Activated CD4-positive, alpha-beta T cell treated with anti-CD3 and anti-CD28 coated beads, Interleukin-2, amount 10 ng/mL, durations not matched to agents 7 days and 5 days (primary cell): ENCODE data around the gene BMPR2. TPM values are rescaled to one million over a fixed set of nuclear protein-coding genes. Genes with fewer than 3 reads are reported as not detected.
"Not testable (repeated sequence)": the region's sequence is repeated elsewhere in the genome, so short reads cannot be mapped to it uniquely, and the experiment has no call there.

Experiments
- CTCF ChIA-PET: fragments of 350-600 bp; sonication (Branson Sonifier 250); formaldehyde crosslinking; loops from one replicate; lab custom pipeline; 2021; ENCODE audit warnings: antibody characterized with exemption; lab: Charles Lee
- POLR2A ChIA-PET: fragments of 350-600 bp; sonication (Branson Sonifier 250); formaldehyde crosslinking; loops from one replicate; lab custom pipeline; 2021; ENCODE audit warnings: antibody characterized with exemption; lab: Charles Lee
- DNase-seq: peaks from one replicate; pipeline ENCODE4 v3.0.0-alpha.2; 2020
- H3K27ac Mint-ChIP-seq: one replicate; pipeline ENCODE4 v1.8.0; 2021; ENCODE audit warnings: mild to moderate bottlenecking, moderate library complexity, mixed read lengths
- H3K27me3 Mint-ChIP-seq: one replicate; pipeline ENCODE4 v1.8.0; 2021; ENCODE audit warnings: mixed read lengths
- H3K36me3 Mint-ChIP-seq: one replicate; pipeline ENCODE4 v1.8.0; 2021; ENCODE audit warnings: low read depth, mixed read lengths
- H3K4me1 Mint-ChIP-seq: one replicate; pipeline ENCODE4 v1.8.0; 2021; ENCODE audit warnings: mixed read lengths
- H3K4me3 Mint-ChIP-seq: one replicate; pipeline ENCODE4 v1.8.0; 2021; ENCODE audit warnings: mild to moderate bottlenecking, moderate library complexity, mixed read lengths
- H3K9me3 Mint-ChIP-seq: one replicate; pipeline ENCODE4 v1.8.0; 2021; ENCODE audit warnings: mixed read lengths
- total RNA-seq, 2 experiments: library from RNA; stranded (reverse); gene quantifications; one replicate each; pipeline ENCODE4 v1.2.3, GENCODE V29; 2021

Gene BMPR2
- total RNA-seq, 2 experiments from 2014 or later = 9.8 to 11.1 TPM

DNA sequence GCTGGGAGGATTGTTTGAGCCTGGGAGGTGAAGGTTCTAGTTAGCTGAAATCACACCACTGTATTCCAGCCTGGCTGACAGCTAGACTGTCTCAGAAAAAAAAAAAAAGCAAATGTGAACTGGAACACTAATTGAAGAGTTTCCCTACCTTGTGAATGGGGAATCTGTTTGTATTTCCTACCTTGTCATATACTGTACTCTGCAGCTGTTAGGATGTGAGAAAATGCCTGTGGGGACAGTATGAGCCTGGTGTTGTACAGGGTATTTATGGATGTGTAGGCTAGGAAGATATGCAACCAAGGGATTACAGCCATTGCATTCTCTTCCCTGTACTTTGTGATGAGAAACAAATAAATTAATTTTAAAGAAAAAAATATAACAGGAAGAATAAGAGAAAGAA is 145.3 kb downstream of the BMPR2 start:
- Mint-ChIP-seq H3K4me1 (no peaks in the 10 kb centered on the region), H3K9me3 (no peaks in the 10 kb centered on the region), H3K36me3 (peaks cover 6% of the 10 kb centered on the region), H3K27me3 (no peaks in the 10 kb centered on the region), H3K27ac (no peak overlapping the region), H3K4me3 (no peak overlapping the region)
- DNase-seq = no peak
- CTCF ChIA-PET = interaction anchor here (0.6 kb wide), 2 partner anchors 388 to 766 kb away, joined by 3 read pairs; no protein-coding TSS in a partner anchor
- POLR2A ChIA-PET = no interaction called here

GRCh38 chr2:202529389-202529788 is 153.3 kb downstream of the BMPR2 start:
- CTCF ChIA-PET = interaction anchor here (0.6 kb wide), 1 partner anchor 264 kb away, joined by 4 read pairs; no protein-coding TSS in a partner anchor
- Mint-ChIP-seq H3K27ac (no peak overlapping the region), H3K36me3 (peaks cover 2% of the 10 kb centered on the region), H3K4me1 (peaks cover 16% of the 10 kb centered on the region), H3K9me3 (peaks cover 2% of the 10 kb centered on the region), H3K4me3 (no peak overlapping the region), H3K27me3 (no peaks in the 10 kb centered on the region)
- POLR2A ChIA-PET = no interaction called here
- no peak for DNase-seq

DNA sequence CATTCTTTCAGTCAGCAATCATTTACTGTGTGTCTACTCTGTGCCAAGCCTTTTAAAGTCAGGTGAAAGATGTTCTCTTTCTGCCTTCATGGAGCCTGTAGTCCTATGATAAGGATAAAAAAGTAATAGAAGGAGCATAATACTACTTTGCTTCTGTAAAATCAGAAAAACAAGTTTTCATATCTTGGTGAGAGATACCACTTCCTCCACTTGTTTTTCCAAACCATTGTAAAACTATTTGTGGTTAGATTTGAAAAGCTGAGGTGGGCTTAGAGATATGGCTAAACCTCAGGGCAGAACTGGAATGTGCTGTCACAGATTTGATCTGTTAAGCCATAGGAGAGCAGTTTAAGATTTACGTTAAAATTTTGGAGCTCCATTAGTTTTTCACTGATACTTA is 153.9 kb downstream of the BMPR2 start:
- ChIA-PET POLR2A (no interaction called here), CTCF (no interaction called here)
- peaks cover 2% of the 10 kb centered on the region for H3K36me3 Mint-ChIP-seq
- no peak for DNase-seq
- H3K9me3 Mint-ChIP-seq = peaks cover 2% of the 10 kb centered on the region
- peaks cover 16% of the 10 kb centered on the region for H3K4me1 Mint-ChIP-seq
- H3K27me3 Mint-ChIP-seq = no peaks in the 10 kb centered on the region
- H3K27ac Mint-ChIP-seq = peak overlapping the region; percentile 13
- no peak overlapping the region for H3K4me3 Mint-ChIP-seq

DNA sequence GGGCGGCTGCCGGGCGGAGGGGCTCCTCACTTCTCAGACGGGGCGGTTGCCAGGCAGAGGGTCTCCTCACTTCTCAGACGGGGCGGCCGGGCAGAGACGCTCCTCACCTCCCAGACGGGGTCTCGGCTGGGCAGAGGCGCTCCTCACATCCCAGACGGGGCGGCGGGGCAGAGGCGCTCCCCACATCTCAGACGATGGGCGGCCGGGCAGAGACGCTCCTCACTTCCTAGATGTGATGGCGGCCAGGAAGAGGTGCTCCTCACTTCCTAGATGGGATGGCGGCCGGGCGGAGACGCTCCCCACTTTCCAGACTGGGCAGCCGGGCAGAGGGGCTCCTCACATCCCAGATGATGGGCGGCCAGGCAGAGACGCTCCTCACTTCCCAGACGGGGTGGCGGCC is 159.2 kb downstream of the BMPR2 start:
- POLR2A ChIA-PET = interaction anchor here (0.7 kb wide), 1 partner anchor 356 kb away, joined by 3 read pairs; no protein-coding TSS in a partner anchor
- H3K4me1 Mint-ChIP-seq, H3K9me3 Mint-ChIP-seq: not testable (repeated sequence)

DNA sequence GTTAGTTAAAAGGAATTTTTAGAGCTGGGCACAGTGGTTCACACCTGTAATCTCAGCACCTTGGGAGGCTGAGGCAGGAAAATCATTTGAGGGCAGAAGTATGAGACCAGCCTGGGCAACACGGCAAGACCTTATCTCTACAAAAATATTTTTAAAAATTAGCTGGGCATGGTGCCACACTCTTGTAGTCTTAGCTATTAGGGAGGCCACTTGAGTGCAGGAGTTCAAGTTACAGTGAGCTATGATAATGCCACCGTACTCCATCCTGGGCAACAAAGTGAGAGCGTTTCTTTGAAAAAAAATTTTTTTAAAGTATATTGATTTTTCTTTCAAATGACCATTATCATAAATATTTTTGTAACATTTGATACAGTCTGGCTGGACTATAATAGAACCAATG is 165.0 kb downstream of the BMPR2 start:
- Mint-ChIP-seq H3K4me3 (no peak overlapping the region), H3K27ac (no peak overlapping the region), H3K4me1 (no peaks in the 10 kb centered on the region), H3K27me3 (no peaks in the 10 kb centered on the region), H3K9me3 (no peaks in the 10 kb centered on the region), H3K36me3 (no peaks in the 10 kb centered on the region)
- CTCF ChIA-PET = interaction anchor here (0.6 kb wide), 1 partner anchor 981 kb away, joined by 4 read pairs; no protein-coding TSS in a partner anchor
- POLR2A ChIA-PET = no interaction called here
- no peak for DNase-seq

More for the DNA sequence above, 159.2 kb downstream of the BMPR2 start:
- H3K4me3 Mint-ChIP-seq, DNase-seq, H3K27ac Mint-ChIP-seq, CTCF ChIA-PET, H3K27me3 Mint-ChIP-seq, H3K36me3 Mint-ChIP-seq: not testable (repeated sequence)

DNA sequence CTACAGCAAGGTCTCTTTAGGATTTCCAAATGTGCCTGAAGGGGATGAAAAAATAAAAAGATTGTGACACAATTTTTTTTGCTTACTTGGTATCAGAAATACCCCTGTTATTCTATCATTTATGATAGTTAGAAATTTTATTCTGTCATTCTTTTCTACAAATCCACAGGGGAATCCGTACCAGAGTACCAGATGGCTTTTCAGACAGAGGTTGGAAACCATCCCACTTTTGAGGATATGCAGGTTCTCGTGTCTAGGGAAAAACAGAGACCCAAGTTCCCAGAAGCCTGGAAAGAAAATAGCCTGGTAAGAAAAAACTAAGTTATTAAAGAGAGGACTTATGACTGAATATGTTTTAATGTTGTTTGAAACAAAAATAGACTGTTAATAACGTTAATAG is 166.0 kb downstream of the BMPR2 start:
- POLR2A ChIA-PET = no interaction called here
- no peak overlapping the region for H3K4me3 Mint-ChIP-seq
- H3K27me3 Mint-ChIP-seq = no peaks in the 10 kb centered on the region
- H3K4me1 Mint-ChIP-seq = no peaks in the 10 kb centered on the region
- H3K9me3 Mint-ChIP-seq = no peaks in the 10 kb centered on the region
- no peaks in the 10 kb centered on the region for H3K36me3 Mint-ChIP-seq
- H3K27ac Mint-ChIP-seq = no peak overlapping the region
- DNase-seq = no peak
- CTCF ChIA-PET = no interaction called here

DNA sequence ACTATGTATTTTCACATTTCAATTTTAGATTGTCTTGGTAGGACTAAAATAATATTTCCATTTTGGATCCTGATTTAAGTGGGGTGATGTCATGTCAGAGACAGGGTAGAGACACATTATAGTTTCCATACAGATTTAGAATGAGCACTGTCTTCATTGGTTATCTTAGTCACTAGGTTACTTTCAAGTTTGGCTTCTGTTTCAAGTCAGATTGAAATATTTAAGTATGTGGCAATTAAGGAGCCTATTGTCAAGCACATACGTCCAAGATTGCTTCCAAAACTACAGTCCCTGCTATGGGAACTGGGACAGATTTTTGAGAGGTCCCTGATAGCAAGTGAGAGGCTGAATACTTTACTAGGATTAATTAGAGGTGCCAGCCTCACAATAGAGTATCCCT is 169.4 kb downstream of the BMPR2 start:
- DNase-seq = no peak
- POLR2A ChIA-PET = no interaction called here
- H3K4me1 Mint-ChIP-seq = no peaks in the 10 kb centered on the region
- no peaks in the 10 kb centered on the region for H3K9me3 Mint-ChIP-seq
- H3K36me3 Mint-ChIP-seq = no peaks in the 10 kb centered on the region
- H3K27ac Mint-ChIP-seq = no peak overlapping the region
- CTCF ChIA-PET = interaction anchor here (0.6 kb wide), 1 partner anchor 337 kb away, joined by 3 read pairs; no protein-coding TSS in a partner anchor
- H3K4me3 Mint-ChIP-seq = no peak overlapping the region
- no peaks in the 10 kb centered on the region for H3K27me3 Mint-ChIP-seq

GRCh38 chr2:202545931-202546330 is 169.8 kb downstream of the BMPR2 start:
- Mint-ChIP-seq H3K27ac (no peak overlapping the region), H3K36me3 (no peaks in the 10 kb centered on the region), H3K4me1 (no peaks in the 10 kb centered on the region), H3K4me3 (no peak overlapping the region), H3K9me3 (no peaks in the 10 kb centered on the region), H3K27me3 (no peaks in the 10 kb centered on the region)
- ChIA-PET POLR2A (no interaction called here), CTCF (interaction anchor here (0.6 to 0.7 kb wide), 2 partner anchors 224 to 337 kb away, joined by 3 read pairs; no protein-coding TSS in a partner anchor)
- no peak for DNase-seq

DNA sequence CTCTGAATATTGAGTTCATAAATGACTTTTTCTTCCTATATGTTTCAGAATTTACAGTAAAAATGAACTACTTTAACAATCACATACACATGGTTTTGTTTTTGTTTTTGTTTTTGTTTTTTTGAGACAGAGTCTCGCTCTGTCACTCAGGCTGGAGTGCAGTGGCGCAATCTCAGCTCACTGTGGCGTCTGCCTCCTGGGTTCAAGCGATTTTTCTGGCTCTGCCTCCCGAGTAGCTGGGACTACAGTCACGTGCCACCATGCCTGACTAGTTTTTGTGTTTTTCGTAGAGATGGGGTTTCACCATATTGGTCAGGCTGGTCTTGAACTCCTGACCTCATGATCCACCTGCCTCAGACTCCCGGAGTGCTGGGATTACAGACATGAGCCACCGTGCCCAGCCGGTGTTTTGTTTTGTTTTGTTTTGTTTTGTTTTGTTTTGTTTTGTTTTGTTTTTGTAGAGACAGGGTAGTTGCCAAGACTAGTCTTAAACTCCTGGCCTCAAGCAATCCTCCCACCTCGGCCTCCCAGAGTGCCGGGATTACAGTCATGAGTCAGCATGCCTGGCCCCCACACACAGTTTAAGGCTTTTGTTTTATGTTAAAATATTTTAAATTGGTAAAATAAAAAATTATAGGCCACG is 170.5 kb downstream of the BMPR2 start:
- H3K4me3 Mint-ChIP-seq, H3K4me1 Mint-ChIP-seq, H3K9me3 Mint-ChIP-seq, H3K27ac Mint-ChIP-seq, DNase-seq, H3K36me3 Mint-ChIP-seq, H3K27me3 Mint-ChIP-seq, POLR2A ChIA-PET: not testable (repeated sequence)
- CTCF ChIA-PET = interaction anchor here (0.7 kb wide), 1 partner anchor 224 kb away, joined by 3 read pairs; no protein-coding TSS in a partner anchor

DNA sequence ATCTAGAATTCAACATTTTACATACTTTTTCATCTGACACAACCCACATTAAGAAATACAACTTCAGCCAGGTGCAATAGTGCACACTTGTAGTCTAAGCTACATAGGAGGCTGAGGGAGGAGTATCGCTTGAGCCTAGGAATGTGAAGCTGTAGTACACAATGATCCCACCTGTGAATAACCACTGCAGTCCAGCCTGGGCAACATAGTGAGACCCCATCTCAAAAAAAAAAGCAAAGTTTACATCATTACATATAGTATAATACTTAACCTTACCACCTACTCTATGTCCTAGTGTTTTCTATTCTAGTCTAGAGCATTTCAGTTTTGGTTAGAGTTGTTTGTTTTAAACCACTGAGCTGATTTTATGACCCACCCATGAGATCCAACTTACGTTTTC is 172.1 kb downstream of the BMPR2 start:
- Mint-ChIP-seq H3K9me3 (no peaks in the 10 kb centered on the region), H3K4me1 (no peaks in the 10 kb centered on the region), H3K4me3 (no peak overlapping the region), H3K27me3 (no peaks in the 10 kb centered on the region), H3K36me3 (no peaks in the 10 kb centered on the region), H3K27ac (no peak overlapping the region)
- ChIA-PET POLR2A (no interaction called here), CTCF (interaction anchor here (0.7 kb wide), 1 partner anchor 346 kb away, joined by 3 read pairs; no protein-coding TSS in a partner anchor)
- no peak for DNase-seq

DNA sequence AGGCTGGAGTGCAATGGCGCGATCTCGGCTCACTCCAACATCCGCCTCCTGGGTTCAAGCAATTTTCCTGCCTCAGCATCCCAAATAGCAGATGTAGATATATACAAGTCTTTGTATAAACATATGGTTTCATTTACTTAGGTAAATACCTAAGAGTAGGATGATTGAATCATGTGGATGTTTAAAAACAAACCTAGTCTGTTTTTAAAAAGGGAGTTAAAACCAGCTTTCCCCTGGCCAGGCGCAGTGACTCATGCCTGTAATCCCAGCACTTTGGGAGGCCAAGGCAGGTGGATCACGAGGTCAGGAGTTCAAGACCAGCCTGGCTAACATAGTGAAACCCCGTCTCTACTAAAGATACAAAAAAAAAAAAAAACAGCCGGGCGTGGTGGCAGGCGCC is 174.9 kb downstream of the BMPR2 start:
- H3K4me3 Mint-ChIP-seq, POLR2A ChIA-PET, DNase-seq, H3K27ac Mint-ChIP-seq, H3K9me3 Mint-ChIP-seq, H3K36me3 Mint-ChIP-seq, H3K27me3 Mint-ChIP-seq: not testable (repeated sequence)
- peaks cover 10% of the 10 kb centered on the region for H3K4me1 Mint-ChIP-seq
- CTCF ChIA-PET = interaction anchor here (0.7 kb wide), 1 partner anchor 35 kb away, joined by 4 read pairs; no protein-coding TSS in a partner anchor

DNA sequence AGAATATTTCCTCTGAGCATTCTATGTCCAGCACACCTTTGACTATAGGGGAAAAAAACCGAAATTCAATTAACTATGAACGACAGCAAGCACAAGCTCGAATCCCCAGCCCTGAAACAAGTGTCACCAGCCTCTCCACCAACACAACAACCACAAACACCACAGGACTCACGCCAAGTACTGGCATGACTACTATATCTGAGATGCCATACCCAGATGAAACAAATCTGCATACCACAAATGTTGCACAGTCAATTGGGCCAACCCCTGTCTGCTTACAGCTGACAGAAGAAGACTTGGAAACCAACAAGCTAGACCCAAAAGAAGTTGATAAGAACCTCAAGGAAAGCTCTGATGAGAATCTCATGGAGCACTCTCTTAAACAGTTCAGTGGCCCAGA is 179.2 kb downstream of the BMPR2 start:
- H3K9me3 Mint-ChIP-seq = no peaks in the 10 kb centered on the region
- no peak overlapping the region for H3K27ac Mint-ChIP-seq
- H3K27me3 Mint-ChIP-seq = no peaks in the 10 kb centered on the region
- H3K36me3 Mint-ChIP-seq = peaks cover 11% of the 10 kb centered on the region
- DNase-seq = no peak
- H3K4me3 Mint-ChIP-seq = no peak overlapping the region
- peaks cover 10% of the 10 kb centered on the region for H3K4me1 Mint-ChIP-seq
- ChIA-PET POLR2A (no interaction called here), CTCF (interaction anchor here (0.7 kb wide), 1 partner anchor 22 kb away, joined by 3 read pairs; no protein-coding TSS in a partner anchor)

GRCh38 chr2:202560200-202560599 is 184.1 kb downstream of the BMPR2 start:
- ChIA-PET CTCF (no interaction called here), POLR2A (no interaction called here)
- peaks cover 11% of the 10 kb centered on the region for H3K36me3 Mint-ChIP-seq

More at GRCh38 chr2:202560200-202560599, 184.1 kb downstream of the BMPR2 start:
- Mint-ChIP-seq H3K4me3 (no peak overlapping the region), H3K9me3 (no peaks in the 10 kb centered on the region), H3K27me3 (no peaks in the 10 kb centered on the region), H3K27ac (no peak overlapping the region), H3K4me1 (peaks cover 8% of the 10 kb centered on the region)
- no peak for DNase-seq
